ENCODE results near the gene TUBG1. TPM values are rescaled to one million over a fixed set of nuclear protein-coding genes. Genes with fewer than 3 reads are reported as not detected.

Gene TUBG1
- total and polyA plus RNA-seq, 2 of the 4 experiments (the other 2 are of a cell fraction) = 38.9 to 94.5 TPM

GRCh38 chr17:42574463-42574862 lies 35.0 kb upstream of the TUBG1 start:
- H2AK5ac ChIP-seq (ENCODE audit: low read depth, low read length) = no peak overlapping the region
- no peak overlapping the region for H2BK20ac ChIP-seq (ENCODE audit: low read depth, low read length)
- H3K23ac ChIP-seq (ENCODE audit: low read depth, low read length) = no peak overlapping the region
- H4K5ac ChIP-seq (ENCODE audit: low read depth, low read length) = no peak overlapping the region
- no TSS peak for BruUV-seq (replicated peaks)
- H3K9ac ChIP-seq (ENCODE audit: low read depth, low read length) = no peak overlapping the region
- no peak overlapping the region for H2BK120ac ChIP-seq (ENCODE audit: low read depth, low read length)
- no peak overlapping the region for H3K27ac ChIP-seq (ENCODE audit: insufficient read depth, low read length)
- H3K9me1 ChIP-seq (ENCODE audit: insufficient read depth, low read length) = no peaks in the 10 kb centered on the region
- no peak overlapping the region for H2BK15ac ChIP-seq (ENCODE audit: low read depth, low read length)
- ChIA-PET CTCF (no interaction called here), POLR2A (ENCODE audit: unreplicated experiment) (no interaction called here)
- H3K36me3 ChIP-seq (ENCODE audit: control insufficient read depth, insufficient read depth, low read length) = peaks cover 40% of the 10 kb centered on the region
- H4K8ac ChIP-seq (ENCODE audit: low read depth in 2 of 2, low read length in 2 of 2) = no peak overlapping the region
- no peak overlapping the region for H3K14ac ChIP-seq (replicated peaks; ENCODE audit: low read depth, low read length)
- TF ChIP-seq CTCF (conservative IDR thresholded peaks at IDR 0.05; ENCODE audit: low read depth, low read length) (no peak), CHD1 (IDR thresholded peaks at IDR 0.05; ENCODE audit: low read depth, low read length) (no peak), ELK1 (IDR thresholded peaks at IDR 0.05; ENCODE audit: borderline replicate concordance, low read depth, low read length) (no peak)
- no peak overlapping the region for H3K56ac ChIP-seq (ENCODE audit: extremely low read depth, insufficient read depth, low read length)
- no peak overlapping the region for H3K4me2 ChIP-seq (ENCODE audit: low read depth, low read length)
- no peaks in the 10 kb centered on the region for H3K27me3 ChIP-seq (ENCODE audit: control insufficient read depth, insufficient read depth, low read length)
- DNase-seq (no peak), ATAC-seq (ENCODE audit: low read depth) (no peak)
- intact Hi-C loops (cut with micrococcal nuclease) = no loop called here
- no peak overlapping the region for H3K18ac ChIP-seq (ENCODE audit: low read depth, low read length)
- H4K91ac ChIP-seq (ENCODE audit: insufficient read depth, low read depth, low read length) = no peak overlapping the region
- no peak overlapping the region for H3K4ac ChIP-seq (ENCODE audit: low read depth, low read length)
- peaks cover 5% of the 10 kb centered on the region for H3K4me1 ChIP-seq (ENCODE audit: control insufficient read depth, insufficient read depth, low read length)
- no peak overlapping the region for H2AFZ ChIP-seq (replicated peaks; ENCODE audit: low read length, poor library complexity)
- peaks cover 8% of the 10 kb centered on the region; the same call in 1 of the 2 replicates for H4K20me1 ChIP-seq (ENCODE audit: insufficient read depth, low read length)
- dilution Hi-C loops (cut with HindIII; ENCODE audit: low sequenced_read_pairs, unreplicated experiment) = no loop called here
- H2BK5ac ChIP-seq (ENCODE audit: low read depth, low read length, poor library complexity, severe bottlenecking) = no peak overlapping the region
- H3K4me3 ChIP-seq (ENCODE audit: insufficient read depth, low read depth, low read length) = no peak overlapping the region
- peaks cover 38 to 77% of the 10 kb centered on the region in 2 experiments; a peak in 3 of 4 replicates for H3K79me1 ChIP-seq (ENCODE audit: low read depth in 1 of 2, low read length in 2 of 2)
- H3K9me3 ChIP-seq (ENCODE audit: control insufficient read depth, insufficient read depth, low read length) = no peaks in the 10 kb centered on the region
- in situ Hi-C loops (cut with MboI; ENCODE audit: low sequenced_read_pairs) = no loop called here
- no CpG with 5 or more reads among the region's 3 CpGs for WGBS, 2 experiments (ENCODE audit: extremely low coverage in 2 of 2, insufficient read length in 1 of 2)
- no peak overlapping the region for H2AK9ac ChIP-seq (replicated peaks; ENCODE audit: low read depth, low read length, poor library complexity)
